ENCODE measurements around the gene SNX15.

The SNX15 gene

GRCh38 chr11:65066315-65066714, 39.1 kb downstream of the SNX15 start:
- no peak for DNase-seq (ENCODE audit: extremely low read depth, low read depth)
- no peak for TF ChIP-seq CTCF (IDR thresholded peaks at IDR 0.05; ENCODE audit: low read depth, low read length)

- no peak for TF ChIP-seq CTCF (IDR thresholded peaks at IDR 0.05; ENCODE audit: low read depth, low read length)
- DNase-seq (ENCODE audit: extremely low read depth, low read depth) = no peak
Observed at GRCh38 chr11:65066805-65067291, 39.6 kb downstream of the SNX15 start.

GRCh38 chr11:65067446-65067845, 40.2 kb downstream of the SNX15 start:
- DNase-seq (ENCODE audit: extremely low read depth, low read depth) = no peak

GRCh38 chr11:65069217-65069616, 42.0 kb downstream of the SNX15 start:
- no peak for TF ChIP-seq CTCF (IDR thresholded peaks at IDR 0.05; ENCODE audit: low read depth, low read length)
- DNase-seq (ENCODE audit: extremely low read depth, low read depth) = no peak

More at GRCh38 chr11:65067446-65067845, 40.2 kb downstream of the SNX15 start:
- TF ChIP-seq CTCF (IDR thresholded peaks at IDR 0.05; ENCODE audit: low read depth, low read length) = no peak

GRCh38 chr11:65071907-65072630, 44.8 kb downstream of the SNX15 start:
- no peak for DNase-seq (ENCODE audit: extremely low read depth, low read depth)
- TF ChIP-seq CTCF (IDR thresholded peaks at IDR 0.05; ENCODE audit: low read depth, low read length) = no peak

GRCh38 chr11:65072631-65072966, 45.4 kb downstream of the SNX15 start:
- no peak for DNase-seq (ENCODE audit: extremely low read depth, low read depth)
- TF ChIP-seq CTCF (IDR thresholded peaks at IDR 0.05; ENCODE audit: low read depth, low read length) = no peak

- DNase-seq (ENCODE audit: extremely low read depth, low read depth) = no peak
- no peak for TF ChIP-seq CTCF (IDR thresholded peaks at IDR 0.05; ENCODE audit: low read depth, low read length)
Observed at GRCh38 chr11:65077451-65077850, 50.2 kb downstream of the SNX15 start.
